ENCODE results near the gene PHAF1. TPM values are rescaled to one million over a fixed set of nuclear protein-coding genes. Genes with fewer than 3 reads are reported as not detected.

Gene PHAF1
- total and polyA plus RNA-seq, 9 of the 15 experiments (the other 6 are each of a cell fraction or from before 2014, with no cell fraction given) = 5.1 to 25.4 (median 13.8) TPM

GRCh38 chr16:67170168-67170948 lies 60.6 kb downstream of the PHAF1 start, which contains the start of gene NOL3 (continued):
- TF ChIP-seq GMEB1 (CRISPR knock-in tag; IDR thresholded peaks at IDR 0.05) (no peak), CBX3 (IDR thresholded peaks at IDR 0.05; ENCODE audit: borderline replicate concordance in 1 of 2, low read length in 2 of 2) (no peak), RB1 (IDR thresholded peaks at IDR 0.05; ENCODE audit: low read depth) (no peak), NCOA2 (IDR thresholded peaks at IDR 0.05; ENCODE audit: partially characterized antibody in 2 of 2) (no peak), AFF1 (IDR thresholded peaks at IDR 0.05; ENCODE audit: low read depth in 1 of 2, partially characterized antibody in 2 of 2) (peak in 1 of 2 experiments; percentile 3), CREM (IDR thresholded peaks at IDR 0.05; ENCODE audit: low read depth) (no peak; the same call in 1 of the 2 replicates), ZBTB1 (CRISPR knock-in tag; IDR thresholded peaks at IDR 0.05; ENCODE audit: borderline replicate concordance, low read depth) (no peak), TAF1 (IDR thresholded peaks at IDR 0.05; ENCODE audit: control insufficient read depth, extremely low read depth, insufficient read depth, low read length, severe bottlenecking) (no peak), ZBTB2 (IDR thresholded peaks at IDR 0.05) (peak; percentile 61; the same call in 1 of the 2 replicates)
- TF ChIP-seq, protein P1, sequence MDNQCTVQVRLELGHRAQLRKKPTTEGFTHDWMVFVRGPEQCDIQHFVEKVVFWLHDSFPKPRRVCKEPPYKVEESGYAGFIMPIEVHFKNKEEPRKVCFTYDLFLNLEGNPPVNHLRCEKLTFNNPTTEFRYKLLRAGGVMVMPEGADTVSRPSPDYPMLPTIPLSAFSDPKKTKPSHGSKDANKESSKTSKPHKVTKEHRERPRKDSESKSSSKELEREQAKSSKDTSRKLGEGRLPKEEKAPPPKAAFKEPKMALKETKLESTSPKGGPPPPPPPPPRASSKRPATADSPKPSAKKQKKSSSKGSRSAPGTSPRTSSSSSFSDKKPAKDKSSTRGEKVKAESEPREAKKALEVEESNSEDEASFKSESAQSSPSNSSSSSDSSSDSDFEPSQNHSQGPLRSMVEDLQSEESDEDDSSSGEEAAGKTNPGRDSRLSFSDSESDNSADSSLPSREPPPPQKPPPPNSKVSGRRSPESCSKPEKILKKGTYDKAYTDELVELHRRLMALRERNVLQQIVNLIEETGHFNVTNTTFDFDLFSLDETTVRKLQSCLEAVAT (IDR thresholded peaks at IDR 0.05) = 0 out of 4 replicates have a peak, but pooled peaks of 1 of the 2 experiments have one; percentile 8
- TF ChIP-seq, protein P2, sequence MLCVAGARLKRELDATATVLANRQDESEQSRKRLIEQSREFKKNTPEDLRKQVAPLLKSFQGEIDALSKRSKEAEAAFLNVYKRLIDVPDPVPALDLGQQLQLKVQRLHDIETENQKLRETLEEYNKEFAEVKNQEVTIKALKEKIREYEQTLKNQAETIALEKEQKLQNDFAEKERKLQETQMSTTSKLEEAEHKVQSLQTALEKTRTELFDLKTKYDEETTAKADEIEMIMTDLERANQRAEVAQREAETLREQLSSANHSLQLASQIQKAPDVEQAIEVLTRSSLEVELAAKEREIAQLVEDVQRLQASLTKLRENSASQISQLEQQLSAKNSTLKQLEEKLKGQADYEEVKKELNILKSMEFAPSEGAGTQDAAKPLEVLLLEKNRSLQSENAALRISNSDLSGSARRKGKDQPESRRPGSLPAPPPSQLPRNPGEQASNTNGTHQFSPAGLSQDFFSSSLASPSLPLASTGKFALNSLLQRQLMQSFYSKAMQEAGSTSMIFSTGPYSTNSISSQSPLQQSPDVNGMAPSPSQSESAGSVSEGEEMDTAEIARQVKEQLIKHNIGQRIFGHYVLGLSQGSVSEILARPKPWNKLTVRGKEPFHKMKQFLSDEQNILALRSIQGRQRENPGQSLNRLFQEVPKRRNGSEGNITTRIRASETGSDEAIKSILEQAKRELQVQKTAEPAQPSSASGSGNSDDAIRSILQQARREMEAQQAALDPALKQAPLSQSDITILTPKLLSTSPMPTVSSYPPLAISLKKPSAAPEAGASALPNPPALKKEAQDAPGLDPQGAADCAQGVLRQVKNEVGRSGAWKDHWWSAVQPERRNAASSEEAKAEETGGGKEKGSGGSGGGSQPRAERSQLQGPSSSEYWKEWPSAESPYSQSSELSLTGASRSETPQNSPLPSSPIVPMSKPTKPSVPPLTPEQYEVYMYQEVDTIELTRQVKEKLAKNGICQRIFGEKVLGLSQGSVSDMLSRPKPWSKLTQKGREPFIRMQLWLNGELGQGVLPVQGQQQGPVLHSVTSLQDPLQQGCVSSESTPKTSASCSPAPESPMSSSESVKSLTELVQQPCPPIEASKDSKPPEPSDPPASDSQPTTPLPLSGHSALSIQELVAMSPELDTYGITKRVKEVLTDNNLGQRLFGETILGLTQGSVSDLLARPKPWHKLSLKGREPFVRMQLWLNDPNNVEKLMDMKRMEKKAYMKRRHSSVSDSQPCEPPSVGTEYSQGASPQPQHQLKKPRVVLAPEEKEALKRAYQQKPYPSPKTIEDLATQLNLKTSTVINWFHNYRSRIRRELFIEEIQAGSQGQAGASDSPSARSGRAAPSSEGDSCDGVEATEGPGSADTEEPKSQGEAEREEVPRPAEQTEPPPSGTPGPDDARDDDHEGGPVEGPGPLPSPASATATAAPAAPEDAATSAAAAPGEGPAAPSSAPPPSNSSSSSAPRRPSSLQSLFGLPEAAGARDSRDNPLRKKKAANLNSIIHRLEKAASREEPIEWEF (CRISPR knock-in tag; IDR thresholded peaks at IDR 0.05) = no peak

All from K562 (cell line).